ENCODE data around the gene FER.

DNA sequence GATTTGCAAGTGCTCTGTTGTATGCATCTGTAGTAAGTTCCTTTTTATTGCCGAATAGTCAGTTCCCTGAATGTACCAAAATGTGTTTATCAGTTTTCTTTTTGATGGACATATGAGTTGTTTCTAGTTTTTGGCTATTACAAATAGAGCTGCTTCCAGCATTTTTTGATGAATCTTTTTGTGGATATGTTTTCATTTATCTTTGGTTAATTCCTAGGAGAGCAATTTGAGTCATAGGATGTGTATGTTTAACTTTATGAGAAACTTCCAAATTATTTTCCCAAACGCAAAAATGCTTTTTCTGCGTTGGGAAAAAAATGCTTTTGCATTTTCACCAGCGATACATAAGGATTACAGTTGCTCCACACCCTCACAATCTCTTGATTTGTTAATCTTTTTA lies 287.7 kb downstream of the FER start:
- TF ChIP-seq CTCF (IDR thresholded peaks at IDR 0.05), result no peak
- no peak for TF ChIP-seq POLR2A (IDR thresholded peaks at IDR 0.05)
- TF ChIP-seq POLR2AphosphoS5 (IDR thresholded peaks at IDR 0.05), result no peak
- TF ChIP-seq EP300 (IDR thresholded peaks at IDR 0.05), result no peak
